HG02870 (cell line): ENCODE results near the gene MRPL55.

ENCODE experiments used
- ATAC-seq: cut with Tn5 transposase; IDR thresholded peaks from one replicate; pipeline ENCODE4 v1.9.1; 2021; ENCODE audit warnings: mild to moderate bottlenecking, moderate library complexity; ENCODE audit not compliant: unreplicated experiment

MRPL55 gene

GRCh38 chr1:228148196-228148861 is 39.2 kb upstream of the MRPL55 start:
- no peak for ATAC-seq

- ATAC-seq, result no peak
Observed at GRCh38 chr1:228147768-228148167, 38.7 kb upstream of the MRPL55 start.

DNA sequence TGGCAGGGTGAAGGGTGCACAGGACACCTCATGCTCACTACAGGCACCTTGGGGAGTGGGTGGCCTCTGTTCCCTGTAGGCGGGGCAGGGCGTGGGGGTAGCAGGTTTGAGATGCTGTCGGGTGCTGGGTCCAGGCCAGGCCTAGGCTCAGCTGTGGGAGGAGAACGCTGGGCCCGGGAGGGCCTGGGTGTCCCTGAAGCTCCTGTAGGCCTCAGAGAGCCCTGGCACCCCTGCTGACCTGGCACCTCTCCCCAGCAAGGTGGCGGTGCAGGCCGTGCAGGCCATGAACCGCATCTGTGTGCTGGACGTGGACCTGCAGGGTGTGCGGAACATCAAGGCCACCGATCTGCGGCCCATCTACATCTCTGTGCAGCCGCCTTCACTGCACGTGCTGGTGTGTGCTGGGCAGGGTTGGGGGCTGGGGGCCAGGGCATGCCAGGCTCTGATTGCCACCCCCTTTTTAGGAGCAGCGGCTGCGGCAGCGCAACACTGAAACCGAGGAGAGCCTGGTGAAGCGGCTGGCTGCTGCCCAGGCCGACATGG is 38.1 kb upstream of the MRPL55 start:
- ATAC-seq, result no peak

- no peak for ATAC-seq
Observed at GRCh38 chr1:228146417-228147150, 37.5 kb upstream of the MRPL55 start.

GRCh38 chr1:228145463-228146416 is 36.6 kb upstream of the MRPL55 start:
- ATAC-seq, result no peak

GRCh38 chr1:228144993-228145343 is 35.9 kb upstream of the MRPL55 start:
- no peak for ATAC-seq

- ATAC-seq, result no peak
Observed at GRCh38 chr1:228144193-228144992, 35.3 kb upstream of the MRPL55 start.

GRCh38 chr1:228143480-228144192 is 34.5 kb upstream of the MRPL55 start:
- no peak for ATAC-seq

DNA sequence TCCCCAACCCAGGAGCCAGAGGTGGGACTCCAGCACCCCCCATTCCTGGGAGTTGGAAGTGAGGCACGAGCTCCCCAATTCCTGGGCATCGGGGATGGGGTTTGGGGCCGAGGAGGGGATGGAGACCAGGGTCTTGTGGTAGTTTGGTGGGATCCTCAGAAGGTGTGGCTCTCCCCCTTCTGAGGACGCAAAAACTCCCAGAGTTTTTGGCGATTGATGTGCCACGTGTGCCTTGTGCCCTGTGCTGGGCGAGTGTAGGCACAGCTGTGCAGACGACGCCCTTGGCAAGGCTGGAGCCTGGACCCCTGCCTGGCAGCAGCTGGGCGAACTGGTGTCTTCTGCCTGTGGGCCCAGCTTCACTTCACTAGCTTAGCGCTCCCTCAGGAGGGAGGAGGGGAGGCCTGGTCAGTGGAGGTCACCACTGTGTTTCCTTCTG is 33.6 kb upstream of the MRPL55 start:
- ATAC-seq, result no peak

- ATAC-seq, result no peak
Observed at GRCh38 chr1:228142155-228142691, 33.1 kb upstream of the MRPL55 start.

DNA sequence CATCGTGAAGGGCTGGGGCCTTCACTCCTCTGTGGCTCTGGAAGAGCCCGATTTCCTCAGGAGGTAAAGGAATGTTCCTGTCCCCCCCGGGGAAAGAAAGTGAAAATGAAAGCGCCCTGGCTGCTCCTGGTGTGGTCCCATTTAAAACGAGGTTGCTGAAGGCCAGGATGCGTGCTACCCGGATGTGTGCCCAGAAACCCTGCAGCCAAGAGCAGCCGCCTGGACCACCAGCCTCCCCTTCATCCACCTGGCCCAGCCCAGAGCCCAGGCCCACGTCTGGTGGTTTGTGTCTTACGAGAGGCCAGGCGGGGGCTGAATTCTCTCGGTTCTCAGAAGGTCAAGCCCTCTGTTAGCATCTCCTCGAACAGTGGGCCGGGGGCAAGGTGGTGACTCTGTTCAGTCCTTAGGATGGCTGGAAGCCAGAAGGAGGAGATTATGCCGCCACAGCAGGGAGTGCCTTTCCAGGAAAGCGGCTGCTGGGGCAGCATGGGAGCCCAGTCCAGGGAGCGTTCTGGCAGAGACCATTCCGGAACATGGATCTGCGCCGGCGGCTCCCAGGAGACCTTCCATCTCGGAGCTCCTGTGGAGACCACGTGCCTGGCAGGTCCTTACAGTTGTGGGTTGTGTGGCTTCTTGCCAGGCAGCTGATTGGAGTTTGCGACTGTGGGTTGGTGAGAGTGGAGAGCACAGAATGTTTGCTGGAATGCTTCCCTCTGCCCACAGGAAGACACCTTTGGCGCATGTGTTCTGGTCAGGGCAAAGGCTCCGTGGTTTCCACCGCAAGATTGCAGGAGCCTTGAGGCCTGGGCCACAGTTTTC is 32.3 kb upstream of the MRPL55 start:
- ATAC-seq, result no peak

- no peak for ATAC-seq
Observed at GRCh38 chr1:228140724-228141225, 31.7 kb upstream of the MRPL55 start.

DNA sequence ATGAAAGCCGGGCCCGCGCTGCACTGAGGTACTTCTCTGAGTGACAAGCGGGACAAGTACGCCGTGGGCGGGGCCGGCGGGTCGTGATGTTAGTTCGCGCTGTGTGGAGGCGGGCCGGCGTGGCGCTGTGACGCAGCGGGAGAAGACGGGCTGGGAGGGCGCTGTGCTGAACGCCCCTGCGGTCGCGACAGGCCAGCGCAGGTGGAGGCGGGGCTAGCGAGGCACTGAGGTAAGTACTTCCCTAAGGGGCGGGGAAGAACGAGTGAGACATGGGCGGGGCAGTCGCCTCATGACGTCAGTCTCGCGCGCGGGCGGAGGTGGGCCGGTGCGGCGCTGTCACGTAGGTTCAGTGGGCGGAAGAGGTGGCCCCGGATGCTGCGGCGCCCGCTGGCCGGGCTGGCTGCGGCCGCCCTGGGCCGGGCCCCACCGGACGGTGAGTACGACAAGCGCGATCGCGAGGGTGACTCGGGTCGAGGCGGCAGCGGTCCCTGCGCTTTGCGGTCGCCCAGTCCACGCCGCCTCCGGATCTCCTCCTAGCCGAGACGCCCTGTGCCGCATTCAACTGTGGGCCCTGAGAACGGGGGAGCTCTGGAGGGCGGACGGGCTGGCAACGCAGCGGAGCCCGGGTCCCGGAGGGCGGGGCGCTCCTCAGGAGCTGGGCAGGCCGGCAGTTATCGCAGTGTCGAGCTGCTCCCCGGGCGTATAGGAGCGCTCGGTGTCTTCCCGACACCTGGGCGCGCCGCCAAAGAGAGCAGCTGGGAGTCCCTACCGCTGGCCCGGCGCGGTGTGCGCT is 31.0 kb upstream of the MRPL55 start, which contains the start of gene GUK1:
GUK1 (plus strand) TSS at position 349 of the 793 bp plus-strand sequence; CDS start at position 373, 24 bp downstream.
- peak; percentile 92 for ATAC-seq

GRCh38 chr1:228139406-228139930 is 30.4 kb upstream of the MRPL55 start:
- no peak for ATAC-seq

DNA sequence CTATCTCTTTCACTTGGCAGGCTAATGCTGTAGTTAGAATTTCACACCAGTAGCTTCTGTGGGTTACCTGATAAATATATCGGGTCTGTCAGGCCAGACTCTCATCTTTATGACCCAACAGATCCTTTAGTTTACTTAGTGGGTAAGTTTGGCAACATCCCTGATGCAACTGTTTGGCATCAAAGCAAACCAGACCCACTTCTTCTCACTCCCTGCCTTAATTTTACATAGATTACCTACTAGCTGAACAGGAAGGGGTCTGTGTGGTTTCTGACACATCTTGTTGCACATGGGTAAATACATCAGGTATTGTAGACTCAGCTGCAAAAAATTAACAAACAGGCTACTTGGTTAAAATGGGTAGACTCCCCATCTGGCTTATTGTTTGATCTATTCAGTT is 27.8 kb upstream of the MRPL55 start:
- ATAC-seq, result no peak

DNA sequence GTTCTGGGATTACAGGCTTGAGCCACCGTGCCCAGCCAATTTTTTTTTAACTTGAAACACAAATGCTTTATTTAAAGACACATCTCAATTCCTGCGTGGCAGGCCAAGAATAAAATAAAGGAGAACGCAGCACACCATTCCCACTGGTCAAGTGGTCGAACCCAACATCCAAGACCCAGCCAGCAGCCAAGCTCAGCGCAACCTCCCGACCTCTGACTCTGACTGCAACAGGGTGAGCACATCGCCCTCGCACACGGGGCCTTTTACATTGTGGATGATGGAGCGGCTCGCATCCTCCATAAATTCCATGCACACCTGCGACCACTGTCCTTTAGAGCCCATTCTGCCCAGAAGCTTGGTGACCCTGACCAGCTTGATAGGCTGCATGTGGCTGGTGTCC is 25.5 kb upstream of the MRPL55 start:
- no peak for ATAC-seq

- no peak for ATAC-seq
Observed at GRCh38 chr1:228131766-228132165, 22.7 kb upstream of the MRPL55 start.
